ENCODE data around the gene EFCAB10.
A peak's percentile ranks its signal among the peaks of the same experiment; 100 is the strongest.
"Not testable (repeated sequence)": the region's sequence is repeated elsewhere in the genome, so short reads cannot be mapped to it uniquely, and the experiment has no call there.

The EFCAB10 gene

DNA sequence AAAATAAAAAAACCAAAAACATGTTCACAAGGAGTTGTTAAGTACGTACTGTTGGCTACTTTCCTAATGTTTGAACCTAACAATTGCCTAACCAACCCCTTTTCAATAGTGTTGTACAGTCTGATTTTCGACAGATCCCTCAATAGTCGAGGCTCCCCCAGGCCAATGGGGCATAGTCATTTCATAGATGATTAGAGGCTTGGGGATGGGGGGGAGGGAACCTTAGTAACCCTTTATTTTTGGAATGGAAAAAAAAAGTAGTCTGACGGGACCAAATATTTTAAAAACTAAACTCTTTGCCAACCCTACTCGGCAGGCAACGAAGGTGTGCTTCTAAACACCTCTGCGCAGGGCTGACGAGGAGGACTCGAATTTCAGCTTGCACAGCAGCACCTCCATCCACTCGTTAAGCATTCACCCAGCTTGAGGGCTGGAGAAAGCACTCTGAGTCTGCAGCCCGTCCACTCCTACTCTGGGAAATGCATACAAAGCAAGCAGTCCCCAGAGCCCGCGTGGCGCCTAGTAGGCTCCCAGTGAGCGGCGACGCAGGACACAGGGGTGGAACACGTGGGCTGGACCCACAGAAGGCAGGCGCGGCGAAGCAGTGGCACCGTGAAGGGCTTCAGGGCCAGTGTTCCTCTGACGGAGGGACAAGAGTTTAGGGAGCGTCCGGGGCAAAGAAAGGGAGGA is 60.1 kb downstream of the EFCAB10 start:
- DNase-seq (ENCODE audit: low read depth), result peak; percentile 49
- peak overlapping the region; percentile 86 for H3K4me3 ChIP-seq (ENCODE audit: low read length)
- TF ChIP-seq, protein P1, sequence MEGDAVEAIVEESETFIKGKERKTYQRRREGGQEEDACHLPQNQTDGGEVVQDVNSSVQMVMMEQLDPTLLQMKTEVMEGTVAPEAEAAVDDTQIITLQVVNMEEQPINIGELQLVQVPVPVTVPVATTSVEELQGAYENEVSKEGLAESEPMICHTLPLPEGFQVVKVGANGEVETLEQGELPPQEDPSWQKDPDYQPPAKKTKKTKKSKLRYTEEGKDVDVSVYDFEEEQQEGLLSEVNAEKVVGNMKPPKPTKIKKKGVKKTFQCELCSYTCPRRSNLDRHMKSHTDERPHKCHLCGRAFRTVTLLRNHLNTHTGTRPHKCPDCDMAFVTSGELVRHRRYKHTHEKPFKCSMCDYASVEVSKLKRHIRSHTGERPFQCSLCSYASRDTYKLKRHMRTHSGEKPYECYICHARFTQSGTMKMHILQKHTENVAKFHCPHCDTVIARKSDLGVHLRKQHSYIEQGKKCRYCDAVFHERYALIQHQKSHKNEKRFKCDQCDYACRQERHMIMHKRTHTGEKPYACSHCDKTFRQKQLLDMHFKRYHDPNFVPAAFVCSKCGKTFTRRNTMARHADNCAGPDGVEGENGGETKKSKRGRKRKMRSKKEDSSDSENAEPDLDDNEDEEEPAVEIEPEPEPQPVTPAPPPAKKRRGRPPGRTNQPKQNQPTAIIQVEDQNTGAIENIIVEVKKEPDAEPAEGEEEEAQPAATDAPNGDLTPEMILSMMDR (conservative IDR thresholded peaks at IDR 0.05; ENCODE audit: low read length), result no peak

DNA sequence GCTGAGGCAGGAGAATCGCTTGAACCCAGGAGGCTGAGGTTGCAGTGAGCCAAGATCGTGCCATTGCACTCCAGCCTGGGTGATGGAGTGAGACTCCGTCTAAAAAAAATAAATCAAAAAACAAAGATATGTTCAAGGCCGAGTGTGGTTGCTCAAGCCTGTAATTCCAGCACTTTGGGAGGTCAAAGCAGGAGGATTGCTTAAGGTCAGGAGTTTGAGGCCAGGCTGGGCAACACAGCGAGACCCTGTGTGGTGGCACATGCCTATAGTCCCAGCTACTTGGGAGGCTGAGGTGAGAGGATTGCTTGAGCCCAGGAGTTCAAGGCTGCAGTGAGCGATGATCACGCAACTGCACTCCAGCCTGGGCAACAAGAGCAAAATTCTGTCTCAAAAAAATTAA is 60.7 kb downstream of the EFCAB10 start:
- DNase-seq (ENCODE audit: low read depth), result not testable (repeated sequence)
- peak overlapping the region; percentile 86; the same call in 1 of the 2 replicates for H3K4me3 ChIP-seq (ENCODE audit: low read length)

DNA sequence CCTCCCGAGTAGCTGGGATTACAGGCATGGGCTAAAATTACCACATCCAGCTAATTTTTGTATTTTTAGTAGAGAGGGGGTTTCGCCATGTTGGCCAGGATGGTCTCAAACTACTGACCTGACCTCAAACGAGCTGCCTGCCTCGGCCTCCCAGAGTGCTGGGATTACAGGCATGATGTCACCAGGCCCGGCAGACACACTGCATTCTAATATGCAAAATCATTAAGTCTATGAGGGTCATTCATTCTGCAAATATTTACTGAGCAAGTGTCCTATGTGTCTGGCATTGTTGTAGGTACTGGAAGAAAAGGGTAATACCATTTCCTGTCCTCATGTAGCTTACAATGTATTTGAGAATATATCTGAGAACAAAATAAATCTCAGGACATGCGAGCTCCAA is 61.9 kb downstream of the EFCAB10 start:
- TF ChIP-seq, protein P1 (conservative IDR thresholded peaks at IDR 0.05; ENCODE audit: low read length), result no peak
- no peak for DNase-seq (ENCODE audit: low read depth)
- H3K4me3 ChIP-seq (ENCODE audit: low read length), result no peak overlapping the region

DNA sequence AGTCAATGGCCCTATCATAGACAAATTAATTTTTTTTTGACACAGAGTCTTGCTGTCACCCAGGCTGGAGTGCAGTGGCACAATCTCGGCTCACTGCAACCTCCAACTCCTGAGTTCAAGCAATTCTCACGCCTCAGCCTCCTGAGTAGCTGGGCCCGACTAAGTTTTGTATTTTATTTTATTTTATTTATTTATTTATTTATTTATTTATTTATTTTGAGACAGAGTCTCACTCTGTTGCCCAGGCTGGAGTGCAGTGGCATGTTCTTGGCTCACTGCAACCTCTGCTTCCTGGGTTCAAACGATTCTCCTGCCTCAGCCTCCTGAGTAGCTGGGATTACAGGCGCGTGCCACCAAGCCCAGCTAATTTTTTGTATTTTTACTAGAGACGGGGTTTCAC is 65.7 kb downstream of the EFCAB10 start:
- DNase-seq (ENCODE audit: low read depth); H3K4me3 ChIP-seq (ENCODE audit: low read length): not testable (repeated sequence)

Measured in AG10803 (cell line).